Activated naive CD4-positive, alpha-beta T cell treated with anti-CD3 and anti-CD28 coated beads for 36 hours (primary cell): ENCODE data around the gene MAP3K4. TPM values are rescaled to one million over a fixed set of nuclear protein-coding genes. Genes with fewer than 3 reads are reported as not detected.
"Not testable (repeated sequence)": the region's sequence is repeated elsewhere in the genome, so short reads cannot be mapped to it uniquely, and the experiment has no call there.

Experiments
- CTCF ChIA-PET: fragments of 350-600 bp; sonication (Branson Sonifier 250); formaldehyde crosslinking; loops from one replicate; lab custom pipeline; 2021; ENCODE audit warnings: antibody characterized with exemption; lab: Charles Lee
- DNase-seq: peaks from one replicate; pipeline ENCODE4 v3.0.0-alpha.2; 2020
- H3K27ac Mint-ChIP-seq: one replicate; pipeline ENCODE4 v1.8.0; 2021; ENCODE audit warnings: mild to moderate bottlenecking, mixed read lengths
- H3K27me3 Mint-ChIP-seq: one replicate; pipeline ENCODE4 v1.8.0; 2021; ENCODE audit warnings: low read depth, mixed read lengths
- H3K36me3 Mint-ChIP-seq: one replicate; pipeline ENCODE4 v1.8.0; 2021; ENCODE audit warnings: low read depth, mixed read lengths
- H3K4me1 Mint-ChIP-seq: one replicate; pipeline ENCODE4 v1.8.0; 2021; ENCODE audit warnings: low read depth, mixed read lengths
- H3K4me3 Mint-ChIP-seq: one replicate; pipeline ENCODE4 v1.8.0; 2021; ENCODE audit warnings: mild to moderate bottlenecking, moderate library complexity, mixed read lengths
- H3K9me3 Mint-ChIP-seq: one replicate; pipeline ENCODE4 v1.8.0; 2021; ENCODE audit warnings: mixed read lengths
- intact Hi-C: fragments of 100-400 bp; cut with micrococcal nuclease; formaldehyde crosslinking; loops from one replicate; pipeline ENCODE4 v1.15.1; 2023
- total RNA-seq, 2 experiments: library from RNA; stranded (reverse); gene quantifications; one replicate each; pipeline ENCODE4 v1.2.3, GENCODE V29; 2021

Gene MAP3K4
- total RNA-seq, 2 experiments from 2014 or later, result 36.0 to 42.6 TPM

GRCh38 chr6:161109366-161109765 lies 117.8 kb downstream of the MAP3K4 start:
- Mint-ChIP-seq H3K4me3 (no peak overlapping the region), H3K27me3 (no peaks in the 10 kb centered on the region), H3K9me3 (no peaks in the 10 kb centered on the region), H3K27ac (no peak overlapping the region), H3K4me1 (peaks cover 21% of the 10 kb centered on the region), H3K36me3 (peaks cover 57% of the 10 kb centered on the region)
- DNase-seq, result no peak
- CTCF ChIA-PET, result interaction anchor here (1.1 kb wide), 1 partner anchor 39 kb away, joined by 3 read pairs; no protein-coding TSS in a partner anchor
- intact Hi-C loops, result no loop called here

GRCh38 chr6:161110028-161110779 lies 118.6 kb downstream of the MAP3K4 start:
- CTCF ChIA-PET, result interaction anchor here (1.1 kb wide), 2 partner anchors 40 to 260 kb away, joined by 3 read pairs; no protein-coding TSS in a partner anchor
- peaks cover 18% of the 10 kb centered on the region for H3K4me1 Mint-ChIP-seq
- no peaks in the 10 kb centered on the region for H3K27me3 Mint-ChIP-seq
- H3K27ac Mint-ChIP-seq, result no peak overlapping the region
- DNase-seq, result no peak
- peaks cover 61% of the 10 kb centered on the region for H3K36me3 Mint-ChIP-seq
- no peaks in the 10 kb centered on the region for H3K9me3 Mint-ChIP-seq
- intact Hi-C loops, result no loop called here
- no peak overlapping the region for H3K4me3 Mint-ChIP-seq

- H3K27me3 Mint-ChIP-seq, result no peaks in the 10 kb centered on the region
- no peak overlapping the region for H3K4me3 Mint-ChIP-seq
- CTCF ChIA-PET, result interaction anchor here (1.1 kb wide), 1 partner anchor 259 kb away, joined by 3 read pairs; no protein-coding TSS in a partner anchor
- peaks cover 15% of the 10 kb centered on the region for H3K4me1 Mint-ChIP-seq
- H3K27ac Mint-ChIP-seq, result peak overlapping the region; percentile 13
- no peaks in the 10 kb centered on the region for H3K9me3 Mint-ChIP-seq
- peak; percentile 23 for DNase-seq
- intact Hi-C loops, result loop anchor here (1.0 kb wide), 1 partner anchor 163 kb away; the partner anchor contains the start of gene AGPAT4
- H3K36me3 Mint-ChIP-seq, result peaks cover 62% of the 10 kb centered on the region
Measured at GRCh38 chr6:161111261-161111660, 119.7 kb downstream of the MAP3K4 start.

GRCh38 chr6:161115468-161115867 lies 123.9 kb downstream of the MAP3K4 start:
- intact Hi-C loops, result no loop called here
- Mint-ChIP-seq H3K36me3 (peaks cover 76% of the 10 kb centered on the region), H3K4me1 (peaks cover 15% of the 10 kb centered on the region), H3K27me3 (no peaks in the 10 kb centered on the region), H3K9me3 (peaks cover under 1% of the 10 kb centered on the region), H3K27ac (peak overlapping the region; percentile 28), H3K4me3 (no peak overlapping the region)
- no peak for DNase-seq
- CTCF ChIA-PET, result no interaction called here

- peaks cover 80% of the 10 kb centered on the region for H3K36me3 Mint-ChIP-seq
- H3K4me1 Mint-ChIP-seq, result peaks cover 4% of the 10 kb centered on the region
- CTCF ChIA-PET, result no interaction called here
- intact Hi-C loops, result no loop called here
- DNase-seq, result no peak
- H3K27ac Mint-ChIP-seq, result no peak overlapping the region
- peaks cover 6% of the 10 kb centered on the region for H3K9me3 Mint-ChIP-seq
- H3K4me3 Mint-ChIP-seq, result no peak overlapping the region
- no peaks in the 10 kb centered on the region for H3K27me3 Mint-ChIP-seq
Measured at GRCh38 chr6:161116554-161116953, 125.0 kb downstream of the MAP3K4 start.

GRCh38 chr6:161117308-161117707 lies 125.7 kb downstream of the MAP3K4 start:
- H3K4me3 Mint-ChIP-seq, result no peak overlapping the region
- no peaks in the 10 kb centered on the region for H3K27me3 Mint-ChIP-seq
- peaks cover 82% of the 10 kb centered on the region for H3K36me3 Mint-ChIP-seq
- CTCF ChIA-PET, result no interaction called here
- intact Hi-C loops, result no loop called here
- peaks cover 13% of the 10 kb centered on the region for H3K9me3 Mint-ChIP-seq
- DNase-seq, result no peak
- no peak overlapping the region for H3K27ac Mint-ChIP-seq
- no peaks in the 10 kb centered on the region for H3K4me1 Mint-ChIP-seq

GRCh38 chr6:161117942-161118341 lies 126.4 kb downstream of the MAP3K4 start:
- Mint-ChIP-seq H3K27ac (no peak overlapping the region), H3K4me1 (no peaks in the 10 kb centered on the region), H3K9me3 (peaks cover 17% of the 10 kb centered on the region), H3K27me3 (no peaks in the 10 kb centered on the region), H3K4me3 (no peak overlapping the region), H3K36me3 (peaks cover 82% of the 10 kb centered on the region)
- intact Hi-C loops, result no loop called here
- DNase-seq, result no peak
- CTCF ChIA-PET, result no interaction called here

GRCh38 chr6:161123319-161123718 lies 131.8 kb downstream of the MAP3K4 start:
- H3K27me3 Mint-ChIP-seq, DNase-seq, H3K4me3 Mint-ChIP-seq, H3K4me1 Mint-ChIP-seq, intact Hi-C loops, H3K27ac Mint-ChIP-seq, CTCF ChIA-PET: not testable (repeated sequence)
- H3K36me3 Mint-ChIP-seq, result peaks cover 81% of the 10 kb centered on the region
- H3K9me3 Mint-ChIP-seq, result peaks cover 36% of the 10 kb centered on the region

- Mint-ChIP-seq H3K36me3 (peaks cover 67% of the 10 kb centered on the region), H3K4me1 (peaks cover 20% of the 10 kb centered on the region)
- intact Hi-C loops, result loop anchor here (5.0 kb wide), 1 partner anchor 147 kb away; the partner anchor contains the start of gene AGPAT4
Measured at GRCh38 chr6:161125591-161125990, 134.0 kb downstream of the MAP3K4 start.

GRCh38 chr6:161127071-161127740 lies 135.6 kb downstream of the MAP3K4 start:
- Mint-ChIP-seq H3K4me1 (peaks cover 20% of the 10 kb centered on the region), H3K36me3 (peaks cover 53% of the 10 kb centered on the region), H3K4me3 (no peak overlapping the region), H3K9me3 (peaks cover 23% of the 10 kb centered on the region), H3K27me3 (no peaks in the 10 kb centered on the region), H3K27ac (no peak overlapping the region)
- intact Hi-C loops, result loop anchor here (5.0 kb wide), 1 partner anchor 145 kb away; the partner anchor contains the start of gene AGPAT4
- CTCF ChIA-PET, result no interaction called here
- DNase-seq, result no peak

More at GRCh38 chr6:161125591-161125990, 134.0 kb downstream of the MAP3K4 start:
- CTCF ChIA-PET, result no interaction called here
- Mint-ChIP-seq H3K27me3 (no peaks in the 10 kb centered on the region), H3K4me3 (no peak overlapping the region), H3K27ac (no peak overlapping the region), H3K9me3 (peaks cover 34% of the 10 kb centered on the region)
- DNase-seq, result no peak

- Mint-ChIP-seq H3K36me3 (peaks cover 42% of the 10 kb centered on the region), H3K4me3 (no peak overlapping the region), H3K4me1 (peaks cover 20% of the 10 kb centered on the region), H3K27me3 (no peaks in the 10 kb centered on the region), H3K27ac (peak overlapping the region; percentile 66), H3K9me3 (peaks cover 17% of the 10 kb centered on the region)
- CTCF ChIA-PET, result interaction anchor here (0.6 to 1.0 kb wide), 3 partner anchors 14 to 245 kb away, joined by 3 read pairs; no protein-coding TSS in a partner anchor
- peak; percentile 22 for DNase-seq
- intact Hi-C loops, result loop anchor here (5.0 kb wide), 1 partner anchor 144 kb away; the partner anchor contains the start of gene AGPAT4
Measured at GRCh38 chr6:161128230-161128629, 136.7 kb downstream of the MAP3K4 start.

GRCh38 chr6:161128680-161129196 lies 137.2 kb downstream of the MAP3K4 start:
- DNase-seq, result peak; percentile 57
- peaks cover 37% of the 10 kb centered on the region for H3K36me3 Mint-ChIP-seq
- H3K27me3 Mint-ChIP-seq, result no peaks in the 10 kb centered on the region
- CTCF ChIA-PET, result interaction anchor here (0.6 to 1.0 kb wide), 3 partner anchors 13 to 244 kb away, joined by 3 read pairs; no protein-coding TSS in a partner anchor
- H3K4me1 Mint-ChIP-seq, result peaks cover 20% of the 10 kb centered on the region
- H3K9me3 Mint-ChIP-seq, result peaks cover 12% of the 10 kb centered on the region
- H3K27ac Mint-ChIP-seq, result peak overlapping the region; percentile 66
- no peak overlapping the region for H3K4me3 Mint-ChIP-seq
- intact Hi-C loops, result loop anchor here (5.0 kb wide), 1 partner anchor 144 kb away; the partner anchor contains the start of gene AGPAT4
